ENCODE results near the gene CC2D1A.

CC2D1A gene

GRCh38 chr19:13976446-13976845, 70.4 kb downstream of the CC2D1A start:
- no peak overlapping the region for H4K91ac ChIP-seq (ENCODE audit: low read length)
- H3K79me1 ChIP-seq (replicated peaks; ENCODE audit: low read length, poor library complexity, severe bottlenecking) = peaks cover 5% of the 10 kb centered on the region
- peak overlapping the region; percentile 46 for H2BK15ac ChIP-seq (ENCODE audit: low read depth, poor library complexity, severe bottlenecking)
- H3K4ac ChIP-seq (ENCODE audit: low read depth in 1 of 2, low read length in 2 of 2) = no peak overlapping the region
- peaks cover 0 to 8% of the 10 kb centered on the region in 2 experiments for H3K27me3 ChIP-seq (ENCODE audit: control insufficient read depth in 1 of 2, insufficient read depth in 1 of 2, low read length in 2 of 2)
- no peaks in the 10 kb centered on the region for H3K9me3 ChIP-seq (ENCODE audit: control insufficient read depth, low read length)
- peaks cover 22 to 60% of the 10 kb centered on the region in 2 experiments for H3K36me3 ChIP-seq (ENCODE audit: control insufficient read depth in 1 of 2, insufficient read depth in 2 of 2, low read depth in 1 of 2, low read length in 2 of 2)
- H3K14ac ChIP-seq (ENCODE audit: low read length in 2 of 2) = no peak overlapping the region
- no peak overlapping the region for H3K9ac ChIP-seq (ENCODE audit: low read length)
- no peak overlapping the region for H2AFZ ChIP-seq (ENCODE audit: low read depth, low read length)
- H3K4me1 ChIP-seq (ENCODE audit: control insufficient read depth, insufficient read depth, low read depth, low read length) = peaks cover 20% of the 10 kb centered on the region
- H3K27ac ChIP-seq (ENCODE audit: low read length, poor library complexity, severe bottlenecking) = no peak overlapping the region
- H2AK5ac ChIP-seq (ENCODE audit: low read length, severe bottlenecking) = no peak overlapping the region
- DNase-seq = no peak
- H2BK5ac ChIP-seq (ENCODE audit: low read depth, low read length, poor library complexity, severe bottlenecking) = no peak overlapping the region
- 90% methylated on average over 8 of the region's 12 CpGs for WGBS
- H4K8ac ChIP-seq (ENCODE audit: low read length) = no peak overlapping the region
- no peak overlapping the region for H2BK120ac ChIP-seq (ENCODE audit: low read depth, low read length)
- no peak overlapping the region for H3K23ac ChIP-seq (ENCODE audit: low read length in 2 of 2)
- no peak overlapping the region for H3K4me3 ChIP-seq (ENCODE audit: insufficient read depth in 1 of 2, low read depth in 1 of 2, low read length in 2 of 2)
- no peak overlapping the region for H3K4me2 ChIP-seq (ENCODE audit: low read length, poor library complexity, severe bottlenecking)
- no peak overlapping the region for H2BK12ac ChIP-seq (ENCODE audit: low read length in 2 of 2)
- H3K18ac ChIP-seq (ENCODE audit: low read depth in 1 of 2, low read length in 2 of 2) = no peak overlapping the region

GRCh38 chr19:13977803-13978202, 71.8 kb downstream of the CC2D1A start:
- Histone ChIP-seq H4K8ac (ENCODE audit: low read length) (peak overlapping the region; percentile 90), H2BK12ac (ENCODE audit: low read length in 2 of 2) (peak overlapping the region; percentile 81 to 86), H3K4ac (ENCODE audit: low read depth in 1 of 2, low read length in 2 of 2) (peak overlapping the region; percentile 29 to 80), H3K18ac (ENCODE audit: low read depth in 1 of 2, low read length in 2 of 2) (peak overlapping the region; percentile 71 to 81), H3K9me3 (ENCODE audit: control insufficient read depth, low read length) (no peaks in the 10 kb centered on the region), H3K27ac (ENCODE audit: low read length, poor library complexity, severe bottlenecking) (peak overlapping the region; percentile 29), H2AFZ (ENCODE audit: low read depth, low read length) (no peak overlapping the region), H3K4me2 (ENCODE audit: low read length, poor library complexity, severe bottlenecking) (no peak overlapping the region), H3K79me1 (replicated peaks; ENCODE audit: low read length, poor library complexity, severe bottlenecking) (peaks cover 5% of the 10 kb centered on the region), H2AK5ac (ENCODE audit: low read length, severe bottlenecking) (peak overlapping the region; percentile 60), H3K23ac (ENCODE audit: low read length in 2 of 2) (no peak overlapping the region), H3K36me3 (ENCODE audit: control insufficient read depth in 1 of 2, insufficient read depth in 2 of 2, low read depth in 1 of 2, low read length in 2 of 2) (peaks cover 20 to 61% of the 10 kb centered on the region in 2 experiments), H3K27me3 (ENCODE audit: control insufficient read depth in 1 of 2, insufficient read depth in 1 of 2, low read length in 2 of 2) (peaks cover 0 to 8% of the 10 kb centered on the region in 2 experiments), H2BK15ac (ENCODE audit: low read depth, poor library complexity, severe bottlenecking) (peak overlapping the region; percentile 85), H4K91ac (ENCODE audit: low read length) (peak overlapping the region; percentile 95), H2BK5ac (ENCODE audit: low read depth, low read length, poor library complexity, severe bottlenecking) (no peak overlapping the region), H3K4me1 (ENCODE audit: control insufficient read depth, insufficient read depth, low read depth, low read length) (peaks cover 19% of the 10 kb centered on the region), H3K14ac (ENCODE audit: low read length in 2 of 2) (peak overlapping the region in 1 of 2 experiments; percentile 8), H3K4me3 (ENCODE audit: insufficient read depth in 1 of 2, low read depth in 1 of 2, low read length in 2 of 2) (no peak overlapping the region), H2BK120ac (ENCODE audit: low read depth, low read length) (peak overlapping the region; percentile 74), H3K9ac (ENCODE audit: low read length) (no peak overlapping the region)
- 90% methylated on average over 11 of the region's 12 CpGs for WGBS
- DNase-seq = no peak

GRCh38 chr19:13978351-13979243, 72.6 kb downstream of the CC2D1A start:
- Histone ChIP-seq H2AK5ac (ENCODE audit: low read length, severe bottlenecking) (no peak overlapping the region), H3K79me1 (replicated peaks; ENCODE audit: low read length, poor library complexity, severe bottlenecking) (peaks cover 4% of the 10 kb centered on the region), H3K4me3 (ENCODE audit: insufficient read depth in 1 of 2, low read depth in 1 of 2, low read length in 2 of 2) (peak overlapping the region in 1 of 2 experiments; percentile 54), H3K4me2 (ENCODE audit: low read length, poor library complexity, severe bottlenecking) (peak overlapping the region; percentile 83), H3K23ac (ENCODE audit: low read length in 2 of 2) (no peak overlapping the region), H3K36me3 (ENCODE audit: control insufficient read depth in 1 of 2, insufficient read depth in 2 of 2, low read depth in 1 of 2, low read length in 2 of 2) (peaks cover 23 to 63% of the 10 kb centered on the region in 2 experiments), H3K27me3 (ENCODE audit: control insufficient read depth in 1 of 2, insufficient read depth in 1 of 2, low read length in 2 of 2) (peaks cover 0 to 8% of the 10 kb centered on the region in 2 experiments), H2BK15ac (ENCODE audit: low read depth, poor library complexity, severe bottlenecking) (peak overlapping the region; percentile 85), H3K18ac (ENCODE audit: low read depth in 1 of 2, low read length in 2 of 2) (peak overlapping the region; percentile 76 to 90), H3K14ac (ENCODE audit: low read length in 2 of 2) (peak overlapping the region in 1 of 2 experiments; percentile 26), H2AFZ (ENCODE audit: low read depth, low read length) (peak overlapping the region; percentile 73), H3K9ac (ENCODE audit: low read length) (peak overlapping the region; percentile 29), H3K4me1 (ENCODE audit: control insufficient read depth, insufficient read depth, low read depth, low read length) (peaks cover 18% of the 10 kb centered on the region), H2BK12ac (ENCODE audit: low read length in 2 of 2) (peak overlapping the region; percentile 37 to 53), H4K8ac (ENCODE audit: low read length) (peak overlapping the region; percentile 95), H3K4ac (ENCODE audit: low read depth in 1 of 2, low read length in 2 of 2) (peak overlapping the region; percentile 65 to 68), H2BK5ac (ENCODE audit: low read depth, low read length, poor library complexity, severe bottlenecking) (no peak overlapping the region), H2BK120ac (ENCODE audit: low read depth, low read length) (peak overlapping the region; percentile 74), H3K27ac (ENCODE audit: low read length, poor library complexity, severe bottlenecking) (no peak overlapping the region), H3K9me3 (ENCODE audit: control insufficient read depth, low read length) (no peaks in the 10 kb centered on the region), H4K91ac (ENCODE audit: low read length) (peak overlapping the region; percentile 95)
- DNase-seq = peak; percentile 75
- WGBS = 4% methylated on average over 56 of the region's 74 CpGs

- peak overlapping the region; percentile 76 to 90 for H3K18ac ChIP-seq (ENCODE audit: low read depth in 1 of 2, low read length in 2 of 2)
- H2BK12ac ChIP-seq (ENCODE audit: low read length in 2 of 2) = peak overlapping the region in 1 of 2 experiments; percentile 53
- peak overlapping the region; percentile 83 for H2BK15ac ChIP-seq (ENCODE audit: low read depth, poor library complexity, severe bottlenecking)
- no peak overlapping the region for H2AK5ac ChIP-seq (ENCODE audit: low read length, severe bottlenecking)
- H4K91ac ChIP-seq (ENCODE audit: low read length) = peak overlapping the region; percentile 43
- no peak overlapping the region for H2BK5ac ChIP-seq (ENCODE audit: low read depth, low read length, poor library complexity, severe bottlenecking)
- no peaks in the 10 kb centered on the region for H3K9me3 ChIP-seq (ENCODE audit: control insufficient read depth, low read length)
- peaks cover 18 to 63% of the 10 kb centered on the region in 2 experiments for H3K36me3 ChIP-seq (ENCODE audit: control insufficient read depth in 1 of 2, insufficient read depth in 2 of 2, low read depth in 1 of 2, low read length in 2 of 2)
- H3K4me2 ChIP-seq (ENCODE audit: low read length, poor library complexity, severe bottlenecking) = peak overlapping the region; percentile 83
- peak overlapping the region; percentile 74 for H2BK120ac ChIP-seq (ENCODE audit: low read depth, low read length)
- 30% methylated on average over 12 of the region's 12 CpGs for WGBS
- no peak overlapping the region for H3K27ac ChIP-seq (ENCODE audit: low read length, poor library complexity, severe bottlenecking)
- H3K79me1 ChIP-seq (replicated peaks; ENCODE audit: low read length, poor library complexity, severe bottlenecking) = peaks cover 4% of the 10 kb centered on the region
- H3K4me3 ChIP-seq (ENCODE audit: insufficient read depth in 1 of 2, low read depth in 1 of 2, low read length in 2 of 2) = peak overlapping the region in 1 of 2 experiments; percentile 54
- peak overlapping the region in 1 of 2 experiments; percentile 43 for H3K23ac ChIP-seq (ENCODE audit: low read length in 2 of 2)
- peaks cover 0 to 8% of the 10 kb centered on the region in 2 experiments for H3K27me3 ChIP-seq (ENCODE audit: control insufficient read depth in 1 of 2, insufficient read depth in 1 of 2, low read length in 2 of 2)
- H4K8ac ChIP-seq (ENCODE audit: low read length) = peak overlapping the region; percentile 83
- H3K14ac ChIP-seq (ENCODE audit: low read length in 2 of 2) = peak overlapping the region in 1 of 2 experiments; percentile 91
- DNase-seq = peak; percentile 19
- peak overlapping the region; percentile 29 for H3K9ac ChIP-seq (ENCODE audit: low read length)
- H2AFZ ChIP-seq (ENCODE audit: low read depth, low read length) = peak overlapping the region; percentile 37
- peaks cover 18% of the 10 kb centered on the region for H3K4me1 ChIP-seq (ENCODE audit: control insufficient read depth, insufficient read depth, low read depth, low read length)
- peak overlapping the region; percentile 35 to 42 for H3K4ac ChIP-seq (ENCODE audit: low read depth in 1 of 2, low read length in 2 of 2)
These were observed 73.2 kb downstream of the CC2D1A start for GRCh38 chr19:13979244-13979615.

Data from mesenchymal stem cell (in vitro differentiated cells and primary cell).